HG03103 (cell line): Measurements from ENCODE around the gene KPNA5.
"Not testable (repeated sequence)": the region's sequence is repeated elsewhere in the genome, so short reads cannot be mapped to it uniquely, and the experiment has no call there.

ENCODE experiments used
- ATAC-seq: cut with Tn5 transposase; IDR thresholded peaks from one replicate; pipeline ENCODE4 v1.9.1; 2021; ENCODE audit warnings: low read depth; ENCODE audit not compliant: unreplicated experiment

KPNA5 gene

GRCh38 chr6:116680880-116681672 lies at the start of gene KPNA5:
TSS of gene KPNA5 (plus strand) at chr6:116681211. CDS start at chr6:116681335, 124 bp downstream.
- peak; percentile 98 for ATAC-seq

GRCh38 chr6:116631379-116631990 lies 49.5 kb upstream of the KPNA5 start:
- ATAC-seq: no peak

- no peak for ATAC-seq
Measured at GRCh38 chr6:116633685-116634084, 47.3 kb upstream of the KPNA5 start.

GRCh38 chr6:116648156-116648555 lies 32.9 kb upstream of the KPNA5 start:
- ATAC-seq: no peak

- ATAC-seq: no peak
Measured at GRCh38 chr6:116649129-116649528, 31.9 kb upstream of the KPNA5 start.

DNA sequence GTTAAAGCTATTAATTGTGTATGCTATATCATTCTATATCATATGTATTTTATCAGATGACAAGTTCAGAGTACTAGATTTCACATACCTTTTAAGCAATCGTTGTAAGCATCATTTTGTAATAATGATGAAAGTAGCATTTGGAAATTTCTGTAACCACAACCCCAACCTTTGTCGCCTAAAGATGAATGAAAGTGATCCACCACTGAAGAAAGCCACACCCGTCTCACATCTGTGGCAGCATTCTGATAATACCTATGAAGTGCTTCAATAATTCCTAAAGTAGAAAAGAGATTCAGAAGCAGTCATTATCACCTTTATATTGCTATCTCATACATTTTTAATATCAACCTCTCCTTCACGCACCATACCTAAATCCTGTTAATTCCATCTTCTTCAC lies 29.1 kb upstream of the KPNA5 start:
- no peak for ATAC-seq

- ATAC-seq: no peak
Measured at GRCh38 chr6:116661594-116661993, 19.4 kb upstream of the KPNA5 start.

DNA sequence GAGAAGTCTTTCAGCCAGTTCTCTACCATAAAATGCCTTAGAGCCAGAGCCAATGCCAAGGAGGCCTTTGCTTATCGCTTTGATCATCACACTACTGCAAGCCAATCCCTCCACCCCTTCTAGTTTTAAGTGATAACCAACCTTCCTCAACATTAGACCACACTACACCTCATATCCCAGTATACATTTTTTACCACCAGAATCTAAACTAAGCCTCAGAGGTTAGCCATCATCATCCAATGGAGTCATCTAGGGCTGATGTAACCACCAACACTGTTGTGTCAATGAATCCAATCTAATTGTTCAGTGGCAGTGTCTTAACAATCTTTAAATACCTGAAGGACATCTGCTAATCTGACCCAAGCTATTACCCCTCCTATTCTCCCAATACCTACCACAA lies 18.8 kb upstream of the KPNA5 start:
- ATAC-seq: no peak

- no peak for ATAC-seq
Measured at GRCh38 chr6:116663308-116663707, 17.7 kb upstream of the KPNA5 start.

DNA sequence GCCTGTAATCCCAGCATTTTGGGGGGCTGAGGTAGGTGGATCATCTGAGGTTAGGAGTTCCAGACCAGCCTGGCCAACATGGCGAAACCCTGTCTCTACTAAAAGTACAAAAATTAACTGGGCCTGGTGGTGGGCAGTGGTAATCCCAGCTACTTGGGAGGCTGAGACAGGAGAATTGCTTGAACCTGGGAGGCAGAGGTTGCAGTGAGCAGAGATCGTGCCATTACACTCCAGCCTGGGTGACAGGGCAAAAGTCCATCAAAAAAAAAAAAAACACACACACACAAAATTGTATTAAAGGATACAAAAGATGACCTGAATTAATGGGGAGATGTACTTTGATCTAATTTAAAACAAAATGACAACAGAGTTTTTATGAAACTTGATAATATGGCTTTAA lies 16.8 kb upstream of the KPNA5 start:
- not testable (repeated sequence) for ATAC-seq

- ATAC-seq: no peak
Measured at GRCh38 chr6:116665464-116665863, 15.5 kb upstream of the KPNA5 start.

- ATAC-seq: peak; percentile 45
Measured at GRCh38 chr6:116666869-116667268, 14.1 kb upstream of the KPNA5 start.

DNA sequence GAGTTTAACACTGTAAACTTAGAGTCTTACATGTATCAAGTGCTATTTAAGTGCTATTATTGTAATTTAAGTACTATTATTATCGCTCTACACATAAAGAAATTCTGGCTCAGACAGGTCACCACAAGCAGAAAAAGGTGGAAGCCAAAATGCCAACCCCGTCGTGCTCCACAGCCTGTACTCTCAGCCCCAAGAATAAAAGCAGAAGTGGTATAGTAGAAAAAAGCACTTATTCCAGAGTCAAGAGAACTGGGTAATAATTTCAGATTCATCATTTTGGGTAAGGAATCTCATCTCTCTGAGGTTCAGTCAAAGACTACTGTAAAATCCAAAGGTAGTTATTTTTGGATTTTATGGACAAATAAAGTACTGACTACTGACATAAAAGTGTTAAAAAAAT lies 13.4 kb upstream of the KPNA5 start:
- ATAC-seq: peak; percentile 33

- ATAC-seq: no peak
Measured at GRCh38 chr6:116672306-116672705, 8.7 kb upstream of the KPNA5 start.

DNA sequence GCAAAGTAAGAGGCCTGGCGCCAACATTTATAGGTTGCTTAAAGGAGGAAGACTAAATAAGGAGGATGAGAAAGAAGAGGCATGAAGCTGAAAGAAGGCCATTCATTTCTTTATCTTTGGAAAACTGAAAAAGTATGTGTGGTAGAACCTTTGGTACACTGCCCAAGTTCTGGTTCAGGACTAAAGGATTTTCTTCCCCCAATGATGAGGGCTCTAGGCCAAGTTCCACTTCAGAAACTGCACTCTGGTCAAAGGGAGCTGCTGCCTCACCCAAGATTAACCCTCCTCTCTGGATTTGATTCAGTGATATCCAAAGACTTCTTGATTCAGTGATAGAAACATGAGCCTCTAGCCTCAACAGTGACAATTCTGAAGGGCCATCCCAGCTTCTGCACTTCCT lies 5.0 kb upstream of the KPNA5 start:
- ATAC-seq: no peak

- ATAC-seq: no peak
Measured at GRCh38 chr6:116682334-116682712, 1.3 kb downstream of the KPNA5 start.

DNA sequence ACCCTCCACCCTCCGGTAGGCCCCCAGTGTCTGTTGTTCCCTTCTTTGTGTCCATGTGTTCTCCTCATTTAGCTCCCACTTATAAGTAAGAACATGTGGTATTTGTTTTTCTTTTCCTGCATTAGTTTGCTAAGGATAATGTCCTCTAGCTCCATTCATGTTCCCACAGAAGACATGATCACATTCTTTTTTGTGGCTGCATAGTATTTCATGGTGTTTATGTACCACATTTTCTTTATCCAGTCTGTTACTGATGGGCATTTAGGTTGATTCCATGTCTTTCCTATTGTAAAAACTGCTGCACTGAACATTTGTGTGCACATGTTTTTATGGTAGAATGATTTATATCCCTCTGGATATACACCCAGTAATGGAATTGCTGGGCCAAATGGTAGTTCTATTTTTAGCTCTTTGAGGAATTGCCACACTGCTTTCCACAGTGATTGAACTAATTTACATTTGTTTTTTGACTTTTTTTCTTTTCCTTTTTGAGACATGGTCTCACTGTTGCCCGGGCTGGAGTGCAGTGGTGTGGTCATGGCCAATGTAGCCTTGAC lies 4.5 kb downstream of the KPNA5 start:
- ATAC-seq: no peak

GRCh38 chr6:116686475-116687101 lies 5.6 kb downstream of the KPNA5 start:
- not testable (repeated sequence) for ATAC-seq

- no peak for ATAC-seq
Measured at GRCh38 chr6:116691154-116691553, 10.1 kb downstream of the KPNA5 start.

GRCh38 chr6:116692873-116693272 lies 11.9 kb downstream of the KPNA5 start:
- not testable (repeated sequence) for ATAC-seq

- ATAC-seq: not testable (repeated sequence)
Measured at GRCh38 chr6:116693275-116693674, 12.3 kb downstream of the KPNA5 start.
